ENCODE data around the gene DNAJB2.

GRCh38 chr2:219323434-219323833 lies 44.3 kb downstream of the DNAJB2 start:
- TF ChIP-seq POLR2AphosphoS5 (IDR thresholded peaks at IDR 0.05; ENCODE audit: low read depth, low read length) = no peak
- no peak for TF ChIP-seq NRF1 (IDR thresholded peaks at IDR 0.05; ENCODE audit: low read depth, low read length)
- no peak for TF ChIP-seq TAF7 (optimal IDR thresholded peaks at IDR 0.05; ENCODE audit: borderline replicate concordance, low read depth, low read length)
- TF ChIP-seq CTCF (IDR thresholded peaks at IDR 0.05; ENCODE audit: control extremely low read depth in 1 of 3, insufficient read depth in 1 of 3, low read depth in 1 of 3, low read length in 3 of 3) = no peak
- TF ChIP-seq HDAC6 (IDR thresholded peaks at IDR 0.05; ENCODE audit: low read depth, low read length) = no peak
- no peak for TF ChIP-seq POLR2A (IDR thresholded peaks at IDR 0.05; ENCODE audit: control extremely low read depth in 1 of 2, low read depth in 2 of 2, low read length in 2 of 2)
- TF ChIP-seq EZH2 (IDR thresholded peaks at IDR 0.05; ENCODE audit: low read depth, low read length, severe bottlenecking) = no peak
- TF ChIP-seq JUN (IDR thresholded peaks at IDR 0.05; ENCODE audit: low read depth, low read length) = no peak

All from H1 (cell line).